Caki2 (cell line): ENCODE results near the gene PRKCSH. TPM values are rescaled to one million over a fixed set of nuclear protein-coding genes. Genes with fewer than 3 reads are reported as not detected.
"Not testable (repeated sequence)": the region's sequence is repeated elsewhere in the genome, so short reads cannot be mapped to it uniquely, and the experiment has no call there.

ENCODE experiments used
- DNase-seq: peaks from one replicate; pipeline ENCODE4 v3.0.0-alpha.2; 2015; ENCODE audit warnings: low read depth
- in situ Hi-C: cut with HindIII; loops from 2 replicates; pipeline ENCODE4 v1.10.0; 2016; ENCODE audit warnings: low sequenced_read_pairs, low pct_unique_long_range_greater_than_20kb, mixed read lengths
- total RNA-seq: library from RNA; depleted of rRNA; stranded (reverse); fragments of >200 nt; shearing (Covaris generic); gene quantifications from 2 replicates; pipeline ENCODE4 v1.2.3, GENCODE V29; 2014; ENCODE audit warnings: low replicate concordance

Gene PRKCSH
- total RNA-seq, 1 experiment from 2014 or later = 119 TPM

- in situ Hi-C loops = no loop called here
- no peak for DNase-seq
These were observed 11.3 kb downstream of the PRKCSH start for GRCh38 chr19:11446652-11447301.

- in situ Hi-C loops = no loop called here
- DNase-seq = no peak
These were observed 12.2 kb downstream of the PRKCSH start for GRCh38 chr19:11447347-11448262.

GRCh38 chr19:11448410-11448809 lies 13.0 kb downstream of the PRKCSH start:
- in situ Hi-C loops = no loop called here

GRCh38 chr19:11448923-11449554 lies 13.6 kb downstream of the PRKCSH start:
- in situ Hi-C loops = no loop called here
- DNase-seq = no peak

More at GRCh38 chr19:11448410-11448809, 13.0 kb downstream of the PRKCSH start:
- DNase-seq = no peak

GRCh38 chr19:11450570-11451326 lies 15.3 kb downstream of the PRKCSH start:
- in situ Hi-C loops = no loop called here
- no peak for DNase-seq

GRCh38 chr19:11451327-11451870 lies 16.0 kb downstream of the PRKCSH start:
- in situ Hi-C loops = no loop called here
- DNase-seq = no peak

GRCh38 chr19:11451871-11452619 lies 16.6 kb downstream of the PRKCSH start:
- DNase-seq = no peak
- in situ Hi-C loops = no loop called here

GRCh38 chr19:11452620-11453310 lies 17.3 kb downstream of the PRKCSH start:
- no peak for DNase-seq
- in situ Hi-C loops = no loop called here

- in situ Hi-C loops = no loop called here
- DNase-seq = no peak
These were observed 18.3 kb downstream of the PRKCSH start for GRCh38 chr19:11453468-11454341.

- in situ Hi-C loops, DNase-seq: not testable (repeated sequence)
These were observed 19.8 kb downstream of the PRKCSH start for GRCh38 chr19:11455233-11455554.

- in situ Hi-C loops = no loop called here
- no peak for DNase-seq
These were observed 21.2 kb downstream of the PRKCSH start for GRCh38 chr19:11456659-11457058.

GRCh38 chr19:11457115-11457514 lies 21.7 kb downstream of the PRKCSH start:
- in situ Hi-C loops = no loop called here
- DNase-seq = no peak

- in situ Hi-C loops = no loop called here
- no peak for DNase-seq
These were observed 22.4 kb downstream of the PRKCSH start for GRCh38 chr19:11457831-11458230.

- DNase-seq = no peak
- in situ Hi-C loops = no loop called here
These were observed 22.9 kb downstream of the PRKCSH start for GRCh38 chr19:11458236-11458900.

GRCh38 chr19:11458912-11459311 lies 23.5 kb downstream of the PRKCSH start:
- DNase-seq, in situ Hi-C loops: not testable (repeated sequence)

- DNase-seq = no peak
- in situ Hi-C loops = no loop called here
These were observed 24.8 kb downstream of the PRKCSH start for GRCh38 chr19:11460207-11460606.
